Caco-2 (cell line): ENCODE data around the gene PPP1R7. TPM values are rescaled to one million over a fixed set of nuclear protein-coding genes. Genes with fewer than 3 reads are reported as not detected.

Experiments used
- BruUV-seq: library from RNA; stranded (reverse); fragments of 400-500 nt; replicated peaks from 2 replicates; lab custom pipeline; 2021; lab: Mats Ljungman, UMichigan
- CTCF ChIA-PET: fragments of 300-600 bp; sonication (Branson Sonifier 250); formaldehyde crosslinking; loops from one replicate; lab custom pipeline; 2022; ENCODE audit warnings: antibody characterized with exemption; lab: Charles Lee
- POLR2A ChIA-PET: fragments of 300-600 bp; sonication (Branson Sonifier 250); formaldehyde crosslinking; loops from one replicate; lab custom pipeline; 2022; ENCODE audit warnings: antibody characterized with exemption; lab: Charles Lee
- DNase-seq, 2 experiments: peaks; one replicate each; pipeline versions ENCODE4 v3.0.0 to v3.0.0-alpha.2; 2020 to 2022
- H3K27me3 ChIP-seq: replicated peaks from 2 replicates; pipeline ENCODE4 v1.6.0; 2011; ENCODE audit warnings: low read length; ENCODE audit not compliant: control insufficient read depth, insufficient read depth
- H3K36me3 ChIP-seq: 2 replicates; pipeline ENCODE4 v1.5.1; 2011; ENCODE audit warnings: low read length; ENCODE audit not compliant: control insufficient read depth, insufficient read depth
- H3K4me1 ChIP-seq: fragments of 250-450 bp; sonication (Bioruptor Pico); 2 replicates; pipeline ENCODE4 v1.5.1; 2020; ENCODE audit warnings: mild to moderate bottlenecking
- H3K4me3 ChIP-seq: 2 replicates; pipeline ENCODE4 v1.5.1; 2011; ENCODE audit warnings: low read depth, mild to moderate bottlenecking, control low read depth, low read length
- H3K9me3 ChIP-seq: fragments of 250-450 bp; sonication (Bioruptor Pico); 2 replicates; pipeline ENCODE4 v1.5.1; 2020; ENCODE audit warnings: mild to moderate bottlenecking, moderate library complexity
- H3K27ac Mint-ChIP-seq: one replicate; pipeline ENCODE4 v1.8.0; 2022; ENCODE audit warnings: mixed read lengths; ENCODE audit not compliant: unreplicated experiment
- H3K27me3 Mint-ChIP-seq: one replicate; pipeline ENCODE4 v1.8.0; 2022; ENCODE audit warnings: mixed read lengths; ENCODE audit not compliant: insufficient read depth, unreplicated experiment
- H3K36me3 Mint-ChIP-seq: one replicate; pipeline ENCODE4 v1.8.0; 2022; ENCODE audit warnings: mild to moderate bottlenecking, mixed read lengths; ENCODE audit not compliant: insufficient read depth, unreplicated experiment
- H3K4me1 Mint-ChIP-seq: one replicate; pipeline ENCODE4 v1.8.0; 2022; ENCODE audit warnings: low read depth, mixed read lengths; ENCODE audit not compliant: unreplicated experiment
- H3K4me3 Mint-ChIP-seq: one replicate; pipeline ENCODE4 v1.8.0; 2022; ENCODE audit warnings: mild to moderate bottlenecking, moderate library complexity, mixed read lengths; ENCODE audit not compliant: unreplicated experiment
- H3K9me3 Mint-ChIP-seq: one replicate; pipeline ENCODE4 v1.8.0; 2022; ENCODE audit warnings: mixed read lengths; ENCODE audit not compliant: unreplicated experiment
- CTCF ChIP-seq, 2 experiments: fragments of 200-600 bp in 1 of 2; IDR thresholded peaks; 1 replicate in 1 of 2; 2 replicates in 1 of 2; pipeline versions ENCODE4 v1.5.1 to v1.8.0; 2011 to 2022; ENCODE audit warnings: antibody characterized with exemption in 1 of 2, control low read depth in 1 of 2, inconsistent platforms in 1 of 2, low read depth in 1 of 2, low read length in 1 of 2, mild to moderate bottlenecking in 1 of 2, moderate library complexity in 1 of 2; ENCODE audit not compliant: insufficient read depth in 1 of 2, severe bottlenecking in 1 of 2, unreplicated experiment in 1 of 2
- intact Hi-C: fragments of 100-400 bp; cut with micrococcal nuclease; formaldehyde crosslinking; loops from one replicate; pipeline ENCODE4 v1.10.0; 2022; ENCODE audit not compliant: unreplicated experiment
- total RNA-seq: library from RNA; stranded (reverse); gene quantifications from 2 replicates; pipeline ENCODE4 v1.2.3, GENCODE V29; 2022

Gene PPP1R7
- total RNA-seq, 1 experiment from 2014 or later, result 32.5 TPM

GRCh38 chr2:241228081-241228859, 78.0 kb downstream of the PPP1R7 start:
- H3K4me3 Mint-ChIP-seq, result no peak overlapping the region
- no peaks in the 10 kb centered on the region for H3K9me3 Mint-ChIP-seq
- DNase-seq, result no peak
- BruUV-seq, result no TSS peak
- Histone ChIP-seq H3K4me3 (no peak overlapping the region), H3K27me3 (no peaks in the 10 kb centered on the region), H3K36me3 (no peaks in the 10 kb centered on the region; the same call in 1 of the 2 replicates), H3K4me1 (no peaks in the 10 kb centered on the region), H3K9me3 (no peaks in the 10 kb centered on the region)
- H3K36me3 Mint-ChIP-seq, result peaks cover 94% of the 10 kb centered on the region
- ChIA-PET POLR2A (no interaction called here), CTCF (no interaction called here)
- no peaks in the 10 kb centered on the region for H3K27me3 Mint-ChIP-seq
- TF ChIP-seq CTCF (IDR thresholded peaks at IDR 0.05; ENCODE audit: insufficient read depth in 1 of 2, low read depth in 1 of 2, low read length in 1 of 2, severe bottlenecking in 1 of 2, unreplicated experiment in 1 of 2), result no peak
- no peak overlapping the region for H3K27ac Mint-ChIP-seq
- intact Hi-C loops, result no loop called here
- H3K4me1 Mint-ChIP-seq, result no peaks in the 10 kb centered on the region

DNA sequence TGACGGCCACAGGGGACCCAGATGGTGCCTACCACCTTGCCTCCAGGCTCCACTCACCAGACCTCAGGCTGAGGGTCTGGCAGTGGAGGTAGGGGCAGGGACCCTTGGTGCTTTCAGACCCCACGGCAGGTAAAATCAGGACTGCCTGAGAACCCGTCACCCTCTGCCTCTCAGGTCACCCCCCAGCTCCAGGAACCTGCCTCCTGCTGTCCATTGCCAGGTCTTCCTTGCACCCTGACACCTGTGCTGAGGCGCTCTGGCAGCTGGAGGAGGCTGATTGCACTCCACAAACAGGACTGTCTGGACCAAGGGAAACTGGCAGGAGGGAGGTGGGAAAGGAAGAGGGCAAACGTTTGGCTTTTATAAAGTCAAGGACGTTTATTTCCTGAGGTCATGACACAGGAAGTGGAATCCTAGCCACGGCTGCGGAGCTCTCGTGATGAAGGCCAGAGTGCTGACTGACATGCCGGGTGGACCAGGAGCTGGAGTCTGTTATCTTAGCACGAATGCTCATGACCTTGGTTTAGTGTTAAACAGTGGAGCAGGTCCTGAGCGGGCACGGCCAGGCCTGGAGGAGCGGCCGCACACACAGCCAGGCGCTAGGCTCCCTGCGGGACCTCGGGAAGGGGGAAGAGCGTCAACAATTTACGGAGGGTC, 78.7 kb downstream of the PPP1R7 start:
- Mint-ChIP-seq H3K27ac (no peak overlapping the region), H3K4me1 (no peaks in the 10 kb centered on the region)
- POLR2A ChIA-PET, result no interaction called here

More for the DNA sequence above, 78.7 kb downstream of the PPP1R7 start:
- Mint-ChIP-seq H3K36me3 (peaks cover 94% of the 10 kb centered on the region), H3K4me3 (no peak overlapping the region), H3K27me3 (no peaks in the 10 kb centered on the region), H3K9me3 (no peaks in the 10 kb centered on the region)
- no peaks in the 10 kb centered on the region for H3K4me1 ChIP-seq
- TF ChIP-seq CTCF (IDR thresholded peaks at IDR 0.05; ENCODE audit: insufficient read depth in 1 of 2, low read depth in 1 of 2, low read length in 1 of 2, severe bottlenecking in 1 of 2, unreplicated experiment in 1 of 2), result no peak
- intact Hi-C loops, result no loop called here
- no TSS peak for BruUV-seq
- H3K9me3 ChIP-seq, result no peaks in the 10 kb centered on the region
- DNase-seq, result no peak
- no peak overlapping the region for H3K4me3 ChIP-seq
- H3K27me3 ChIP-seq, result no peaks in the 10 kb centered on the region
- no peaks in the 10 kb centered on the region; the same call in 1 of the 2 replicates for H3K36me3 ChIP-seq
- CTCF ChIA-PET, result no interaction called here
